HG03571 (cell line): ENCODE results near the gene UBE2F.
"Not testable (repeated sequence)": the region's sequence is repeated elsewhere in the genome, so short reads cannot be mapped to it uniquely, and the experiment has no call there.

Experiments
- ATAC-seq: cut with Tn5 transposase; IDR thresholded peaks from one replicate; pipeline ENCODE4 v1.9.1; 2021; ENCODE audit not compliant: unreplicated experiment

UBE2F gene

GRCh38 chr2:237977380-237977779, 10.6 kb downstream of the UBE2F start:
- no peak for ATAC-seq

GRCh38 chr2:237978058-237978712, 11.4 kb downstream of the UBE2F start:
- no peak for ATAC-seq

GRCh38 chr2:237979331-237979730, 12.5 kb downstream of the UBE2F start:
- ATAC-seq: no peak

- ATAC-seq: no peak
These were observed 13.3 kb downstream of the UBE2F start for GRCh38 chr2:237980087-237980486.

- ATAC-seq: no peak
These were observed 13.9 kb downstream of the UBE2F start for GRCh38 chr2:237980751-237981150.

GRCh38 chr2:237981621-237982020, 14.8 kb downstream of the UBE2F start:
- ATAC-seq: not testable (repeated sequence)

- ATAC-seq: no peak
These were observed 15.4 kb downstream of the UBE2F start for GRCh38 chr2:237982039-237982725.

GRCh38 chr2:237983922-237984321, 17.1 kb downstream of the UBE2F start:
- ATAC-seq: no peak

GRCh38 chr2:237987268-237987667, 20.5 kb downstream of the UBE2F start:
- no peak for ATAC-seq

- no peak for ATAC-seq
These were observed 26.9 kb downstream of the UBE2F start for GRCh38 chr2:237993701-237994100.

- ATAC-seq: no peak
These were observed 28.2 kb downstream of the UBE2F start for GRCh38 chr2:237995036-237995435.

GRCh38 chr2:237996021-237996593, 29.3 kb downstream of the UBE2F start:
- no peak for ATAC-seq

- ATAC-seq: no peak
These were observed 30.7 kb downstream of the UBE2F start for GRCh38 chr2:237997521-237997920.

- no peak for ATAC-seq
These were observed 31.7 kb downstream of the UBE2F start for GRCh38 chr2:237998530-237998929.

- ATAC-seq: no peak
These were observed 36.6 kb downstream of the UBE2F start for GRCh38 chr2:238003234-238004031.

GRCh38 chr2:238004077-238004830, 37.4 kb downstream of the UBE2F start:
- ATAC-seq: no peak

- no peak for ATAC-seq
These were observed 38.7 kb downstream of the UBE2F start for GRCh38 chr2:238005528-238005927.

- no peak for ATAC-seq
These were observed 39.7 kb downstream of the UBE2F start for GRCh38 chr2:238006510-238006909.

- no peak for ATAC-seq
These were observed 41.1 kb downstream of the UBE2F start for GRCh38 chr2:238007924-238008323.

- ATAC-seq: no peak
These were observed 42.7 kb downstream of the UBE2F start for GRCh38 chr2:238009563-238009962.

- ATAC-seq: no peak
These were observed 43.8 kb downstream of the UBE2F start for GRCh38 chr2:238010572-238010971.
